Vagina (tissue), 2 donors: ENCODE data around the gene FEM1B.

Experiments used
- POLR2A ChIP-seq, 2 donors: fragments of 450-650 bp; IDR thresholded peaks; one replicate each; pipeline ENCODE4 v1.6.1; 2017; ENCODE audit warnings: antibody characterized with exemption in 2 of 2, mild to moderate bottlenecking in 2 of 2, moderate library complexity in 2 of 2
- POLR2AphosphoS5 ChIP-seq, 2 donors: sonication (generic); formaldehyde crosslinking; IDR thresholded peaks; one replicate each; pipeline ENCODE4 v1.9.0; 2017; ENCODE audit warnings: antibody characterized with exemption in 2 of 2, mild to moderate bottlenecking in 2 of 2, low read depth in 1 of 2; ENCODE audit not compliant: insufficient read depth in 1 of 2
- TF ChIP-seq, protein P1 (sequence below), 3 experiments: fragments of 450-650 bp in 2 of 3; fragments of 200-600 bp in 1 of 3; sonication (generic) in 1 of 3; IDR thresholded peaks; one replicate each; pipeline ENCODE4 v1.5.1; 2017 to 2019; ENCODE audit warnings: antibody characterized with exemption in 3 of 3, mild to moderate bottlenecking in 2 of 3, moderate library complexity in 2 of 3

DNA sequence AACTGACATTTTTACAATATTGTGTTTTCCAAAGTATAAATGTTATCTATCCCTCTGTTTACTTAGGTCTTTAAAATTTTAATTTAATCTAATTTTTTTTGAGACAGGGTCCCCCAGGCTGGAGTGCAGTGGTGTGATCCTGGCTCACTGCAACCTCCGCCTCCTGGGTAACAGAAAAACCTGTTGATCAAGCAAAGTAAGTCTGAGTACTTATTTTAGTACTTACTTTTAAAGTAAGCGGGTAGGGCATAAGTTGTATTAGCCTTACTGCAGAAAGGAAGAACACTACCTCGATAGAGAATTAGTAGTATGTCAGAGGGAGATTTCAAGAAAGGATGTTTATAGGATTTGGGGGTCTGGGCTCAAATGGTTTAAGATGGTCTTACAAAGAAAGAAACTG is 11.9 kb upstream of the FEM1B start:
- TF ChIP-seq POLR2A (IDR thresholded peaks at IDR 0.05) (no peak), POLR2AphosphoS5 (IDR thresholded peaks at IDR 0.05; ENCODE audit: insufficient read depth in 1 of 2, low read depth in 1 of 2) (peak in 1 of 2 donors; percentile 69)
- TF ChIP-seq, protein P1, sequence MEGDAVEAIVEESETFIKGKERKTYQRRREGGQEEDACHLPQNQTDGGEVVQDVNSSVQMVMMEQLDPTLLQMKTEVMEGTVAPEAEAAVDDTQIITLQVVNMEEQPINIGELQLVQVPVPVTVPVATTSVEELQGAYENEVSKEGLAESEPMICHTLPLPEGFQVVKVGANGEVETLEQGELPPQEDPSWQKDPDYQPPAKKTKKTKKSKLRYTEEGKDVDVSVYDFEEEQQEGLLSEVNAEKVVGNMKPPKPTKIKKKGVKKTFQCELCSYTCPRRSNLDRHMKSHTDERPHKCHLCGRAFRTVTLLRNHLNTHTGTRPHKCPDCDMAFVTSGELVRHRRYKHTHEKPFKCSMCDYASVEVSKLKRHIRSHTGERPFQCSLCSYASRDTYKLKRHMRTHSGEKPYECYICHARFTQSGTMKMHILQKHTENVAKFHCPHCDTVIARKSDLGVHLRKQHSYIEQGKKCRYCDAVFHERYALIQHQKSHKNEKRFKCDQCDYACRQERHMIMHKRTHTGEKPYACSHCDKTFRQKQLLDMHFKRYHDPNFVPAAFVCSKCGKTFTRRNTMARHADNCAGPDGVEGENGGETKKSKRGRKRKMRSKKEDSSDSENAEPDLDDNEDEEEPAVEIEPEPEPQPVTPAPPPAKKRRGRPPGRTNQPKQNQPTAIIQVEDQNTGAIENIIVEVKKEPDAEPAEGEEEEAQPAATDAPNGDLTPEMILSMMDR (IDR thresholded peaks at IDR 0.05) = no peak
